ENCODE data around the gene TM4SF20. TPM values are rescaled to one million over a fixed set of nuclear protein-coding genes. Genes with fewer than 3 reads are reported as not detected.

The TM4SF20 gene
- total RNA-seq, 4 donors from 2014 or later, result not detected

GRCh38 chr2:227415538-227416424 lies 36.7 kb upstream of the TM4SF20 start:
- TF ChIP-seq POLR2A (IDR thresholded peaks at IDR 0.05), result no peak
- no peak for TF ChIP-seq CTCF (IDR thresholded peaks at IDR 0.05)
- H3K4me3 ChIP-seq (ENCODE audit: low read depth, poor library complexity, severe bottlenecking), result no peak overlapping the region
- no peak for DNase-seq (ENCODE audit: low spot score in 2 of 2)
- 53 to 59% methylated on average over 10 of the region's 10 CpGs for WGBS, 2 donors
- intact Hi-C loops (cut with DNase I; ENCODE audit: low total_unique reads), result no loop called here

GRCh38 chr2:227414846-227415245 lies 35.7 kb upstream of the TM4SF20 start:
- 82 to 85% methylated on average over 3 of the region's 3 CpGs for WGBS, 2 donors
- H3K4me3 ChIP-seq (ENCODE audit: low read depth, poor library complexity, severe bottlenecking), result no peak overlapping the region
- TF ChIP-seq POLR2A (IDR thresholded peaks at IDR 0.05) (no peak), CTCF (IDR thresholded peaks at IDR 0.05) (no peak)
- intact Hi-C loops (cut with DNase I; ENCODE audit: low total_unique reads), result no loop called here
- no peak for DNase-seq (ENCODE audit: low spot score in 2 of 2)

GRCh38 chr2:227413371-227413770 lies 34.3 kb upstream of the TM4SF20 start:
- H3K4me3 ChIP-seq (ENCODE audit: low read depth, poor library complexity, severe bottlenecking), result no peak overlapping the region
- intact Hi-C loops (cut with DNase I; ENCODE audit: low total_unique reads), result no loop called here
- 47 to 58% methylated on average over 8 of the region's 8 CpGs for WGBS, 2 donors
- TF ChIP-seq CTCF (IDR thresholded peaks at IDR 0.05) (no peak), POLR2A (IDR thresholded peaks at IDR 0.05) (no peak)
- DNase-seq (ENCODE audit: low spot score in 2 of 2), result no peak

- no peak for DNase-seq (ENCODE audit: low spot score in 2 of 2)
- TF ChIP-seq CTCF (IDR thresholded peaks at IDR 0.05) (no peak), POLR2A (IDR thresholded peaks at IDR 0.05) (no peak)
- no peak overlapping the region for H3K4me3 ChIP-seq (ENCODE audit: low read depth, poor library complexity, severe bottlenecking)
- 75 to 79% methylated on average over 5 of the region's 5 CpGs for WGBS, 2 donors
- intact Hi-C loops (cut with DNase I; ENCODE audit: low total_unique reads), result no loop called here
These were observed 33.8 kb upstream of the TM4SF20 start for GRCh38 chr2:227412877-227413276.

- intact Hi-C loops (cut with DNase I; ENCODE audit: low total_unique reads), result no loop called here
- WGBS, 2 donors, result 73 to 75% methylated on average over 3 of the region's 3 CpGs
These were observed 32.9 kb upstream of the TM4SF20 start for GRCh38 chr2:227411990-227412350.

More at GRCh38 chr2:227411990-227412350, 32.9 kb upstream of the TM4SF20 start:
- DNase-seq (ENCODE audit: low spot score in 2 of 2), result no peak
- TF ChIP-seq POLR2A (IDR thresholded peaks at IDR 0.05), result no peak
- no peak for TF ChIP-seq CTCF (IDR thresholded peaks at IDR 0.05)
- no peak overlapping the region for H3K4me3 ChIP-seq (ENCODE audit: low read depth, poor library complexity, severe bottlenecking)

All from lower leg skin (tissue), 4 donors.